K562 (cell line): ENCODE measurements around the gene PSMA4. TPM values are rescaled to one million over a fixed set of nuclear protein-coding genes. Genes with fewer than 3 reads are reported as not detected.
A peak's percentile ranks its signal among the peaks of the same experiment; 100 is the strongest.

Experiments used
- CHD1 ChIP-seq: fragments of 200-600 bp; sonication (generic); IDR thresholded peaks from one replicate; pipeline ENCODE4 v1.6.1; 2012; ENCODE audit warnings: mild to moderate bottlenecking, moderate library complexity, low read length, inconsistent platforms
- EP400 ChIP-seq: fragments of 450-650 bp; IDR thresholded peaks from 2 replicates; pipeline ENCODE4 v1.6.1; 2017; ENCODE audit warnings: antibody characterized with exemption, mild to moderate bottlenecking, moderate library complexity
- GABPA ChIP-seq: fragments of 200-800 bp; sonication (Bioruptor generic); conservative IDR thresholded peaks from 2 replicates; pipeline ENCODE4 v1.6.1; 2016; ENCODE audit warnings: low read depth, missing genetic modification characterization, missing compliant biosample characterization
- MITF ChIP-seq: IDR thresholded peaks from 2 replicates; pipeline ENCODE4 v1.6.1; 2014; ENCODE audit warnings: antibody characterized with exemption
- NFRKB ChIP-seq: fragments of 450-650 bp; IDR thresholded peaks from 2 replicates; pipeline ENCODE4 v1.6.1; 2016; ENCODE audit warnings: low read depth
- NFYB ChIP-seq: IDR thresholded peaks from 2 replicates; pipeline ENCODE4 v1.6.1; 2011; ENCODE audit warnings: mild to moderate bottlenecking, moderate library complexity; ENCODE audit not compliant: insufficient read length; ENCODE audit errors: extremely low read depth
- RBM15 ChIP-seq: fragments of 200-400 bp; formaldehyde crosslinking; IDR thresholded peaks from 2 replicates; pipeline ENCODE4 v1.6.1; 2018; ENCODE audit warnings: mild to moderate bottlenecking, low read length, moderate library complexity; ENCODE audit not compliant: insufficient read depth
- ZHX1 ChIP-seq: fragments of 150-350 bp; conservative IDR thresholded peaks from 2 replicates; pipeline ENCODE4 v1.6.1; 2014; ENCODE audit warnings: low read length
- ZNF586 ChIP-seq: fragments of 450-650 bp; formaldehyde crosslinking; conservative IDR thresholded peaks from 2 replicates; pipeline ENCODE4 v1.4.0; 2020; ENCODE audit warnings: mild to moderate bottlenecking, moderate library complexity
- ZNF785 ChIP-seq: fragments of 250-450 bp; sonication (Bioruptor Pico); IDR thresholded peaks from 2 replicates; pipeline ENCODE4 v1.4.0; 2020; ENCODE audit warnings: mild to moderate bottlenecking
- ZNF79 ChIP-seq: fragments of 250-450 bp; sonication (Bioruptor Pico); IDR thresholded peaks from 2 replicates; pipeline ENCODE4 v1.4.0; 2020; ENCODE audit warnings: low read depth, mild to moderate bottlenecking, moderate library complexity
- polyA plus RNA-seq, 8 experiments: library from polyadenylated mRNA; depleted of rRNA in 4 of 8; stranded (reverse) in 5 of 8; unstranded in 3 of 8; fragments of >200 nt; fragmentation: Nextera tagmentation in 2 of 8; fragmentation: Illumina TruSeq in 1 of 8; extraction: Ambion mirVana in 2 of 8; extraction: Trizol in 1 of 8; gene quantifications; 2 replicates each; pipeline versions ENCODE4 v1.2.1 to v1.2.3, GENCODE V29; 2011 to 2014; ENCODE audit warnings: inconsistent platforms in 1 of 8, missing spikeins in 1 of 8
- total RNA-seq, 7 experiments: library from RNA; depleted of rRNA in 6 of 7; stranded (reverse); fragments of >200 nt in 6 of 7; fragmentation: Illumina TruSeq in 2 of 7; extraction: Trizol in 2 of 7; gene quantifications; 2 replicates each; pipeline versions ENCODE4 v1.2.1 to v1.2.3, GENCODE V29; 2011 to 2021; ENCODE audit warnings: low replicate concordance in 1 of 7
- TF ChIP-seq, protein P1 (sequence below): fragments of 250-450 bp; sonication (Bioruptor Pico); IDR thresholded peaks from 2 replicates; pipeline ENCODE4 v1.5.0; 2020; ENCODE audit warnings: mild to moderate bottlenecking, borderline replicate concordance
- TF ChIP-seq, protein P2 (sequence below), 2 experiments: fragments of 450-650 bp in 1 of 2; sonication (generic) in 1 of 2; formaldehyde crosslinking in 1 of 2; IDR thresholded peaks in 1 of 2; conservative IDR thresholded peaks in 1 of 2; 2 replicates each; pipeline versions ENCODE4 v1.6.1 to v1.8.1; 2016 to 2023; ENCODE audit warnings: mild to moderate bottlenecking in 2 of 2, moderate library complexity in 2 of 2, inconsistent platforms in 1 of 2, missing genetic modification reagents in 1 of 2
- TF ChIP-seq, protein P3 (sequence below): conservative IDR thresholded peaks from 2 replicates; pipeline ENCODE4 v1.6.1; 2011; ENCODE audit warnings: low read depth, mild to moderate bottlenecking, low read length; ENCODE audit not compliant: control insufficient read depth
- TF ChIP-seq, protein P4 (sequence below): fragments of 450-650 bp; IDR thresholded peaks from 2 replicates; pipeline ENCODE4 v1.7.0; 2016; ENCODE audit warnings: borderline replicate concordance

The PSMA4 gene
- total and polyA plus RNA-seq, 9 of the 15 experiments (the other 6 are each of a cell fraction or from before 2014, with no cell fraction given) = 304 to 1,857 (median 666) TPM

GRCh38 chr15:78540871-78541743, 863 bp downstream of the PSMA4 start (continued):
- no peak for TF ChIP-seq ZNF586 (CRISPR knock-in tag)
- TF ChIP-seq, protein P1, sequence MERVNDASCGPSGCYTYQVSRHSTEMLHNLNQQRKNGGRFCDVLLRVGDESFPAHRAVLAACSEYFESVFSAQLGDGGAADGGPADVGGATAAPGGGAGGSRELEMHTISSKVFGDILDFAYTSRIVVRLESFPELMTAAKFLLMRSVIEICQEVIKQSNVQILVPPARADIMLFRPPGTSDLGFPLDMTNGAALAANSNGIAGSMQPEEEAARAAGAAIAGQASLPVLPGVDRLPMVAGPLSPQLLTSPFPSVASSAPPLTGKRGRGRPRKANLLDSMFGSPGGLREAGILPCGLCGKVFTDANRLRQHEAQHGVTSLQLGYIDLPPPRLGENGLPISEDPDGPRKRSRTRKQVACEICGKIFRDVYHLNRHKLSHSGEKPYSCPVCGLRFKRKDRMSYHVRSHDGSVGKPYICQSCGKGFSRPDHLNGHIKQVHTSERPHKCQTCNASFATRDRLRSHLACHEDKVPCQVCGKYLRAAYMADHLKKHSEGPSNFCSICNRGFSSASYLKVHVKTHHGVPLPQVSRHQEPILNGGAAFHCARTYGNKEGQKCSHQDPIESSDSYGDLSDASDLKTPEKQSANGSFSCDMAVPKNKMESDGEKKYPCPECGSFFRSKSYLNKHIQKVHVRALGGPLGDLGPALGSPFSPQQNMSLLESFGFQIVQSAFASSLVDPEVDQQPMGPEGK (CRISPR knock-in tag) = no peak
- TF ChIP-seq, protein P2, sequence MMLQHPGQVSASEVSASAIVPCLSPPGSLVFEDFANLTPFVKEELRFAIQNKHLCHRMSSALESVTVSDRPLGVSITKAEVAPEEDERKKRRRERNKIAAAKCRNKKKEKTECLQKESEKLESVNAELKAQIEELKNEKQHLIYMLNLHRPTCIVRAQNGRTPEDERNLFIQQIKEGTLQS (IDR thresholded peaks at IDR 0.05) = peak; percentile 50; the same call in 1 of the 2 replicates
- TF ChIP-seq, protein P2 (CRISPR knock-in tag; conservative IDR thresholded peaks at IDR 0.05) = no peak
- no peak for TF ChIP-seq ZNF79 (CRISPR knock-in tag)
- no peak for TF ChIP-seq ZNF785 (CRISPR knock-in tag)
- no peak for TF ChIP-seq EP400
- TF ChIP-seq RBM15 = no peak
- TF ChIP-seq, protein P3, sequence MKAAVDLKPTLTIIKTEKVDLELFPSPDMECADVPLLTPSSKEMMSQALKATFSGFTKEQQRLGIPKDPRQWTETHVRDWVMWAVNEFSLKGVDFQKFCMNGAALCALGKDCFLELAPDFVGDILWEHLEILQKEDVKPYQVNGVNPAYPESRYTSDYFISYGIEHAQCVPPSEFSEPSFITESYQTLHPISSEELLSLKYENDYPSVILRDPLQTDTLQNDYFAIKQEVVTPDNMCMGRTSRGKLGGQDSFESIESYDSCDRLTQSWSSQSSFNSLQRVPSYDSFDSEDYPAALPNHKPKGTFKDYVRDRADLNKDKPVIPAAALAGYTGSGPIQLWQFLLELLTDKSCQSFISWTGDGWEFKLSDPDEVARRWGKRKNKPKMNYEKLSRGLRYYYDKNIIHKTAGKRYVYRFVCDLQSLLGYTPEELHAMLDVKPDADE = no peak
- 0 out of 2 replicates have a peak, but pooled peaks have one; percentile 7 for TF ChIP-seq NFRKB
- TF ChIP-seq ZHX1 = no peak
- TF ChIP-seq MITF = no peak
- peak; percentile 38 for TF ChIP-seq NFYB
- TF ChIP-seq, protein P4, sequence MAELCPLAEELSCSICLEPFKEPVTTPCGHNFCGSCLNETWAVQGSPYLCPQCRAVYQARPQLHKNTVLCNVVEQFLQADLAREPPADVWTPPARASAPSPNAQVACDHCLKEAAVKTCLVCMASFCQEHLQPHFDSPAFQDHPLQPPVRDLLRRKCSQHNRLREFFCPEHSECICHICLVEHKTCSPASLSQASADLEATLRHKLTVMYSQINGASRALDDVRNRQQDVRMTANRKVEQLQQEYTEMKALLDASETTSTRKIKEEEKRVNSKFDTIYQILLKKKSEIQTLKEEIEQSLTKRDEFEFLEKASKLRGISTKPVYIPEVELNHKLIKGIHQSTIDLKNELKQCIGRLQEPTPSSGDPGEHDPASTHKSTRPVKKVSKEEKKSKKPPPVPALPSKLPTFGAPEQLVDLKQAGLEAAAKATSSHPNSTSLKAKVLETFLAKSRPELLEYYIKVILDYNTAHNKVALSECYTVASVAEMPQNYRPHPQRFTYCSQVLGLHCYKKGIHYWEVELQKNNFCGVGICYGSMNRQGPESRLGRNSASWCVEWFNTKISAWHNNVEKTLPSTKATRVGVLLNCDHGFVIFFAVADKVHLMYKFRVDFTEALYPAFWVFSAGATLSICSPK = no peak
- no peak for TF ChIP-seq GABPA (tag)
- peak; percentile 88 for TF ChIP-seq CHD1
